Measurements from ENCODE around the gene DSP.

DSP gene

GRCh38 chr6:7535498-7535897 lies 6.0 kb upstream of the DSP start:
- Histone ChIP-seq H3K4me2 (ENCODE audit: low read length) (no peak overlapping the region), H3K4me3 (ENCODE audit: low read depth, low read length, poor library complexity, severe bottlenecking) (no peak overlapping the region), H3K9ac (ENCODE audit: low read length) (no peak overlapping the region), H3F3A (ENCODE audit: insufficient read depth, low read length) (no peaks in the 10 kb centered on the region), H3K9me3 (ENCODE audit: low read length) (no peaks in the 10 kb centered on the region), H3K4me1 (ENCODE audit: insufficient read depth, low read length, severe bottlenecking) (no peaks in the 10 kb centered on the region), H4K20me1 (ENCODE audit: insufficient read depth, low read length) (no peaks in the 10 kb centered on the region), H3K27ac (ENCODE audit: low read depth, low read length, poor library complexity, severe bottlenecking) (no peak overlapping the region), H3K27me3 (ENCODE audit: insufficient read depth, low read length) (no peaks in the 10 kb centered on the region), H3K9me2 (ENCODE audit: low read depth, low read length) (no peaks in the 10 kb centered on the region), H2AFZ (ENCODE audit: low read length) (no peak overlapping the region), H3K36me3 (ENCODE audit: insufficient read depth, low read length) (no peaks in the 10 kb centered on the region), H3K79me2 (ENCODE audit: insufficient read depth, low read length) (no peaks in the 10 kb centered on the region)
- TF ChIP-seq CTCF (IDR thresholded peaks at IDR 0.05; ENCODE audit: low read length) (no peak), EZH2 (IDR thresholded peaks at IDR 0.05; ENCODE audit: borderline replicate concordance, low read length) (no peak)

- no peak overlapping the region for H2AFZ ChIP-seq (ENCODE audit: low read length)
- H3K4me2 ChIP-seq (ENCODE audit: low read length): no peak overlapping the region
- H3K27me3 ChIP-seq (ENCODE audit: insufficient read depth, low read length): no peaks in the 10 kb centered on the region
- H3K36me3 ChIP-seq (ENCODE audit: insufficient read depth, low read length): no peaks in the 10 kb centered on the region
- no peaks in the 10 kb centered on the region for H3K9me2 ChIP-seq (ENCODE audit: low read depth, low read length)
- no peak for TF ChIP-seq CTCF (IDR thresholded peaks at IDR 0.05; ENCODE audit: low read length)
- TF ChIP-seq EZH2 (IDR thresholded peaks at IDR 0.05; ENCODE audit: borderline replicate concordance, low read length): no peak
- H3K27ac ChIP-seq (ENCODE audit: low read depth, low read length, poor library complexity, severe bottlenecking): no peak overlapping the region
- H4K20me1 ChIP-seq (ENCODE audit: insufficient read depth, low read length): no peaks in the 10 kb centered on the region
- no peak overlapping the region for H3K9ac ChIP-seq (ENCODE audit: low read length)
- H3K4me3 ChIP-seq (ENCODE audit: low read depth, low read length, poor library complexity, severe bottlenecking): no peak overlapping the region
- no peaks in the 10 kb centered on the region for H3F3A ChIP-seq (ENCODE audit: insufficient read depth, low read length)
- no peaks in the 10 kb centered on the region for H3K4me1 ChIP-seq (ENCODE audit: insufficient read depth, low read length, severe bottlenecking)
- no peaks in the 10 kb centered on the region for H3K79me2 ChIP-seq (ENCODE audit: insufficient read depth, low read length)
- no peaks in the 10 kb centered on the region for H3K9me3 ChIP-seq (ENCODE audit: low read length)
These were observed 3.8 kb upstream of the DSP start for GRCh38 chr6:7537565-7538174.

GRCh38 chr6:7538484-7538883 lies 3.0 kb upstream of the DSP start:
- no peaks in the 10 kb centered on the region for H3K27me3 ChIP-seq (ENCODE audit: insufficient read depth, low read length)
- no peak overlapping the region for H3K4me3 ChIP-seq (ENCODE audit: low read depth, low read length, poor library complexity, severe bottlenecking)
- no peak for TF ChIP-seq CTCF (IDR thresholded peaks at IDR 0.05; ENCODE audit: low read length)
- H3K9me3 ChIP-seq (ENCODE audit: low read length): no peaks in the 10 kb centered on the region
- H3K9ac ChIP-seq (ENCODE audit: low read length): no peak overlapping the region
- no peaks in the 10 kb centered on the region for H3K4me1 ChIP-seq (ENCODE audit: insufficient read depth, low read length, severe bottlenecking)
- no peaks in the 10 kb centered on the region for H3K79me2 ChIP-seq (ENCODE audit: insufficient read depth, low read length)
- no peaks in the 10 kb centered on the region for H3K9me2 ChIP-seq (ENCODE audit: low read depth, low read length)
- no peaks in the 10 kb centered on the region for H3K36me3 ChIP-seq (ENCODE audit: insufficient read depth, low read length)
- H3K27ac ChIP-seq (ENCODE audit: low read depth, low read length, poor library complexity, severe bottlenecking): no peak overlapping the region
- no peak overlapping the region for H2AFZ ChIP-seq (ENCODE audit: low read length)
- no peaks in the 10 kb centered on the region for H4K20me1 ChIP-seq (ENCODE audit: insufficient read depth, low read length)
- H3F3A ChIP-seq (ENCODE audit: insufficient read depth, low read length): no peaks in the 10 kb centered on the region
- no peak overlapping the region for H3K4me2 ChIP-seq (ENCODE audit: low read length)
